GM12878 (cell line): ENCODE data around the gene SENP1. TPM values are rescaled to one million over a fixed set of nuclear protein-coding genes. Genes with fewer than 3 reads are reported as not detected.

Experiments
- ATAC-seq: fragments of 200-7000 bp; cut with Tn5 transposase; 3 replicates; pipeline ENCODE4 v1.9.1; 2020; ENCODE audit warnings: mild to moderate bottlenecking, moderate library complexity
- BruUV-seq: library from RNA; stranded (reverse); fragments of 400-500 nt; replicated peaks from 2 replicates; lab custom pipeline; 2021; lab: Mats Ljungman, UMichigan
- CTCF ChIA-PET: fragments of 300-600 bp; sonication (Branson Sonifier 250); formaldehyde crosslinking; extraction: SDS; loops from one replicate; lab custom pipeline; 2021; ENCODE audit warnings: inconsistent platforms; lab: Yijun Ruan, JAX
- POLR2A ChIA-PET: fragments of 350-600 bp; formaldehyde crosslinking; extraction: SDS; loops from one replicate; lab custom pipeline; 2021; ENCODE audit warnings: inconsistent platforms; lab: Charles Lee
- RAD21 ChIA-PET: fragments of 300-600 bp; sonication (Branson Sonifier 250); formaldehyde crosslinking; loops from one replicate; lab custom pipeline; 2023; ENCODE audit warnings: antibody characterized with exemption; ENCODE audit not compliant: unreplicated experiment; lab: Charles Lee
- SMC1A ChIA-PET: fragments of 300-600 bp; sonication (Branson Sonifier 250); formaldehyde crosslinking; loops from one replicate; lab custom pipeline; 2023; ENCODE audit not compliant: unreplicated experiment, uncharacterized antibody; lab: Charles Lee
- DNase-seq: peaks from one replicate; pipeline ENCODE4 v3.0.0-alpha.2; 2011; ENCODE audit warnings: low read depth, low spot score
- FAIRE-seq: peaks from 3 replicates; lab custom pipeline; 2011; peaks lifted over from hg19 to GRCh38; lab: Jason Lieb, UNC
- H2AFZ ChIP-seq: 2 replicates; pipeline ENCODE4 v1.6.0; 2011; ENCODE audit warnings: low read depth, low read length, control low read depth; ENCODE audit not compliant: control insufficient read depth
- H3K27ac ChIP-seq: 2 replicates; pipeline ENCODE4 v1.5.1; 2011; ENCODE audit warnings: control low read depth; ENCODE audit not compliant: control insufficient read depth, insufficient read depth
- H3K27me3 ChIP-seq, 2 experiments: replicated peaks in 1 of 2; 2 replicates each; pipeline versions ENCODE4 v1.6.0 to v1.6.1; 2011; ENCODE audit warnings: low read length in 1 of 2; ENCODE audit not compliant: control insufficient read depth in 2 of 2, insufficient read depth in 2 of 2
- H3K36me3 ChIP-seq, 2 experiments: 2 replicates each; pipeline ENCODE4 v1.5.1; 2011; ENCODE audit warnings: low read length in 1 of 2; ENCODE audit not compliant: control insufficient read depth in 2 of 2, insufficient read depth in 2 of 2
- H3K4me1 ChIP-seq: 2 replicates; pipeline ENCODE4 v1.6.1; 2011; ENCODE audit warnings: mild to moderate bottlenecking, low read length, moderate library complexity, mixed read lengths; ENCODE audit not compliant: control insufficient read depth, insufficient read depth
- H3K4me2 ChIP-seq: 2 replicates; pipeline ENCODE4 v1.6.0; 2011; ENCODE audit warnings: control low read depth; ENCODE audit not compliant: control insufficient read depth, insufficient read depth
- H3K4me3 ChIP-seq: fragments of 200-600 bp; sonication (generic); 2 replicates; pipeline ENCODE4 v1.5.1; 2016
- H3K79me2 ChIP-seq: 2 replicates; pipeline ENCODE4 v1.6.0; 2011; ENCODE audit warnings: low read length; ENCODE audit not compliant: control insufficient read depth, insufficient read depth
- H3K9ac ChIP-seq: 2 replicates; pipeline ENCODE4 v1.8.0; 2011; ENCODE audit warnings: low read length, control low read depth, mixed read lengths; ENCODE audit not compliant: control insufficient read depth, insufficient read depth
- H3K9me3 ChIP-seq: replicated peaks from 3 replicates; pipeline ENCODE4 v1.5.1; 2011; ENCODE audit warnings: mild to moderate bottlenecking, low read length; ENCODE audit not compliant: control insufficient read depth, insufficient read depth
- H4K20me1 ChIP-seq: 2 replicates; pipeline ENCODE4 v1.6.0; 2011; ENCODE audit not compliant: control insufficient read depth, insufficient read depth
- ATF7 ChIP-seq: fragments of 450-650 bp; IDR thresholded peaks from 2 replicates; pipeline ENCODE4 v1.6.1; 2016; ENCODE audit warnings: low read depth, mild to moderate bottlenecking
- BHLHE40 ChIP-seq, 2 experiments: fragments of 450-650 bp in 1 of 2; IDR thresholded peaks; 2 replicates each; pipeline ENCODE4 v1.6.1; 2011 to 2017; ENCODE audit warnings: low read depth in 2 of 2, borderline replicate concordance in 1 of 2, improper control_type of control experiment in 1 of 2, low read length in 1 of 2, mild to moderate bottlenecking in 1 of 2
- CBFB ChIP-seq: IDR thresholded peaks from 2 replicates; pipeline ENCODE4 v1.6.1; 2016; ENCODE audit warnings: antibody characterized with exemption, low read depth
- CBX5 ChIP-seq: sonication (generic); IDR thresholded peaks from 2 replicates; pipeline ENCODE4 v1.6.1; 2016; ENCODE audit warnings: low read depth, moderate library complexity, mild to moderate bottlenecking, inconsistent platforms
- CHD1 ChIP-seq: IDR thresholded peaks from 2 replicates; pipeline ENCODE4 v1.6.1; 2012; ENCODE audit warnings: low read depth, low read length, improper control_type of control experiment
- EP300 ChIP-seq, 2 experiments: fragments of 150-350 bp in 1 of 2; IDR thresholded peaks; 2 replicates each; pipeline ENCODE4 v1.6.1; 2011 to 2012; ENCODE audit warnings: low read depth in 2 of 2, low read length in 2 of 2, borderline replicate concordance in 1 of 2, improper control_type of control experiment in 1 of 2, inconsistent platforms in 1 of 2; ENCODE audit not compliant: control insufficient read depth in 1 of 2
- ETV6 ChIP-seq, 2 experiments: fragments of 450-650 bp in 1 of 2; IDR thresholded peaks in 1 of 2; conservative IDR thresholded peaks in 1 of 2; 2 replicates each; pipeline ENCODE4 v1.6.1; 2014; ENCODE audit warnings: antibody characterized with exemption in 1 of 2, borderline replicate concordance in 1 of 2, low read depth in 1 of 2, mild to moderate bottlenecking in 1 of 2, moderate library complexity in 1 of 2
- FOXK2 ChIP-seq: fragments of 450-650 bp; IDR thresholded peaks from 2 replicates; pipeline ENCODE4 v1.6.1; 2017; ENCODE audit warnings: mild to moderate bottlenecking, moderate library complexity
- IRF4 ChIP-seq: IDR thresholded peaks from 2 replicates; pipeline ENCODE4 v1.6.1; 2011; ENCODE audit warnings: low read depth, low read length
- LARP7 ChIP-seq: fragments of 450-650 bp; IDR thresholded peaks from 2 replicates; pipeline ENCODE4 v1.6.1; 2017; ENCODE audit warnings: mild to moderate bottlenecking
- NFYA ChIP-seq: IDR thresholded peaks from 2 replicates; pipeline ENCODE4 v1.6.1; 2011; ENCODE audit warnings: low read depth, mild to moderate bottlenecking, low read length, improper control_type of control experiment, borderline replicate concordance
- SMAD1 ChIP-seq: fragments of 450-650 bp; IDR thresholded peaks from 2 replicates; pipeline ENCODE4 v1.6.1; 2018; ENCODE audit warnings: mild to moderate bottlenecking, low read depth; ENCODE audit not compliant: partially characterized antibody
- SUZ12 ChIP-seq: fragments of 200-600 bp; sonication (generic); IDR thresholded peaks from one replicate; pipeline ENCODE4 v1.6.1; 2018; ENCODE audit warnings: antibody characterized with exemption, mild to moderate bottlenecking; ENCODE audit not compliant: unreplicated experiment
- TBL1XR1 ChIP-seq: IDR thresholded peaks from 2 replicates; pipeline ENCODE4 v1.6.1; 2012; ENCODE audit warnings: low read depth, low read length, improper control_type of control experiment
- WRNIP1 ChIP-seq: IDR thresholded peaks from 2 replicates; pipeline ENCODE4 v1.6.1; 2011; ENCODE audit warnings: low read depth, low read length, improper control_type of control experiment, borderline replicate concordance
- ZBED1 ChIP-seq: IDR thresholded peaks from 2 replicates; pipeline ENCODE4 v1.6.1; 2016; ENCODE audit warnings: borderline replicate concordance
- ZNF274 ChIP-seq: IDR thresholded peaks from one replicate; pipeline ENCODE4 v1.8.0; 2011; ENCODE audit not compliant: insufficient read length, insufficient read depth
- ZSCAN29 ChIP-seq: fragments of 450-650 bp; IDR thresholded peaks from 2 replicates; pipeline ENCODE4 v1.6.1; 2017; ENCODE audit warnings: mild to moderate bottlenecking, moderate library complexity
- WGBS: methylation state at CpG from one replicate; pipeline ENCODE4 v1.1.6; 2016; ENCODE audit warnings: low lambda C conversion rate; ENCODE audit not compliant: insufficient replicate concordance, insufficient coverage; ENCODE audit errors: missing lambda C conversion rate; 5-methylcytosine and 5-hydroxymethylcytosine counted together
- in situ Hi-C: fragments of 300-500 bp; cut with MboI; formaldehyde crosslinking; loops from 9 replicates; pipeline ENCODE4 v1.14.3; 2018; ENCODE audit warnings: mixed read lengths
- intact Hi-C: fragments of 100-400 bp; cut with micrococcal nuclease; formaldehyde crosslinking; loops from one replicate; pipeline ENCODE4 v1.14.2; 2022; ENCODE audit not compliant: unreplicated experiment
- polyA plus RNA-seq, 11 experiments: library from polyadenylated mRNA; depleted of rRNA in 4 of 11; unstranded in 6 of 11; stranded (reverse) in 5 of 11; fragments of >200 nt; fragmentation: Nextera tagmentation in 4 of 11; fragmentation: Illumina TruSeq in 1 of 11; extraction: Ambion mirVana in 4 of 11; extraction: Trizol in 1 of 11; gene quantifications; 1 replicate in 1 of 11; 2 replicates in 10 of 11; pipeline versions ENCODE4 v1.2.1 to v1.2.3, GENCODE V29; 2011 to 2016; ENCODE audit warnings: inconsistent platforms in 2 of 11, missing spikeins in 2 of 11, low read depth in 1 of 11
- total RNA-seq, 4 experiments: library from RNA; depleted of rRNA in 3 of 4; stranded (reverse); fragments of >200 nt in 3 of 4; fragmentation: Illumina TruSeq in 1 of 4; extraction: Trizol in 1 of 4; gene quantifications; 2 replicates each; pipeline versions ENCODE4 v1.2.1 to v1.2.3, GENCODE V29; 2013 to 2021
- TF ChIP-seq, protein P1 (sequence below): IDR thresholded peaks from 2 replicates; pipeline ENCODE4 v1.6.1; 2011; ENCODE audit warnings: mild to moderate bottlenecking, low read depth, low read length, moderate library complexity; ENCODE audit not compliant: insufficient replicate concordance
- TF ChIP-seq, protein P2 (sequence below): fragments of 450-650 bp; IDR thresholded peaks from 2 replicates; pipeline ENCODE4 v1.6.1; 2018; ENCODE audit warnings: borderline replicate concordance, mild to moderate bottlenecking; ENCODE audit not compliant: partially characterized antibody

The SENP1 gene
- total and polyA plus RNA-seq, 10 of the 15 experiments (the other 5 are each of a cell fraction or from before 2014, with no cell fraction given): 8.1 to 52.4 (median 26.1) TPM

DNA sequence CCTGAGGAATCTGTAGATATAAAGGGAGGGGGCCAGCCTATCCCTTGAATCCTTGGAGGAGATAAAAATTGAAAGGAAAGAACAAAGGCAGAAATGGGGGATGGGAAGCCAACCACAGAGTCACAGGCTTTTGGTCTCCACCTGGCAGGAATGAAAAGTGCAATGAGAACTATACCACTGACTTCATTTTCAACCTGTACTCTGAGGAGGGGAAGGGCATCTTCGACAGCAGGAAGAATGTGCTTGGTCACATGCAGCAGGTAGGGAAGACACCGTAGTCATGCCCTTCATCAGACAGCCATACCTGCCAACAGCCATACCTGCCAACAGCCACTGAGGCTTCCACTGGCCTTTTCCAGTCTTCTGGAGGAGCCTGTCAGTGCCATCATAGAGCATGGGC is 38.0 kb upstream of the SENP1 start (continued):
- TF ChIP-seq, protein P1, sequence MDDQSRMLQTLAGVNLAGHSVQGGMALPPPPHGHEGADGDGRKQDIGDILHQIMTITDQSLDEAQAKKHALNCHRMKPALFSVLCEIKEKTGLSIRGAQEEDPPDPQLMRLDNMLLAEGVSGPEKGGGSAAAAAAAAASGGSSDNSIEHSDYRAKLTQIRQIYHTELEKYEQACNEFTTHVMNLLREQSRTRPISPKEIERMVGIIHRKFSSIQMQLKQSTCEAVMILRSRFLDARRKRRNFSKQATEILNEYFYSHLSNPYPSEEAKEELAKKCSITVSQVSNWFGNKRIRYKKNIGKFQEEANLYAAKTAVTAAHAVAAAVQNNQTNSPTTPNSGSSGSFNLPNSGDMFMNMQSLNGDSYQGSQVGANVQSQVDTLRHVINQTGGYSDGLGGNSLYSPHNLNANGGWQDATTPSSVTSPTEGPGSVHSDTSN: no peak
- TF ChIP-seq, protein P2, sequence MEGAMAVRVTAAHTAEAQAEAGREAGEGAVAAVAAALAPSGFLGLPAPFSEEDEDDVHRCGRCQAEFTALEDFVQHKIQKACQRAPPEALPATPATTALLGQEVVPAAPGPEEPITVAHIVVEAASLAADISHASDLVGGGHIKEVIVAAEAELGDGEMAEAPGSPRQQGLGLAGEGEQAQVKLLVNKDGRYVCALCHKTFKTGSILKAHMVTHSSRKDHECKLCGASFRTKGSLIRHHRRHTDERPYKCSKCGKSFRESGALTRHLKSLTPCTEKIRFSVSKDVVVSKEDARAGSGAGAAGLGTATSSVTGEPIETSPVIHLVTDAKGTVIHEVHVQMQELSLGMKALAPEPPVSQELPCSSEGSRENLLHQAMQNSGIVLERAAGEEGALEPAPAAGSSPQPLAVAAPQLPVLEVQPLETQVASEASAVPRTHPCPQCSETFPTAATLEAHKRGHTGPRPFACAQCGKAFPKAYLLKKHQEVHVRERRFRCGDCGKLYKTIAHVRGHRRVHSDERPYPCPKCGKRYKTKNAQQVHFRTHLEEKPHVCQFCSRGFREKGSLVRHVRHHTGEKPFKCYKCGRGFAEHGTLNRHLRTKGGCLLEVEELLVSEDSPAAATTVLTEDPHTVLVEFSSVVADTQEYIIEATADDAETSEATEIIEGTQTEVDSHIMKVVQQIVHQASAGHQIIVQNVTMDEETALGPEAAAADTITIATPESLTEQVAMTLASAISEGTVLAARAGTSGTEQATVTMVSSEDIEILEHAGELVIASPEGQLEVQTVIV: no peak
- no peak for TF ChIP-seq ZSCAN29
- no peak for TF ChIP-seq BHLHE40 (IDR thresholded peaks at IDR 0.05; ENCODE audit: borderline replicate concordance in 1 of 2, low read depth in 2 of 2, low read length in 1 of 2)

DNA sequence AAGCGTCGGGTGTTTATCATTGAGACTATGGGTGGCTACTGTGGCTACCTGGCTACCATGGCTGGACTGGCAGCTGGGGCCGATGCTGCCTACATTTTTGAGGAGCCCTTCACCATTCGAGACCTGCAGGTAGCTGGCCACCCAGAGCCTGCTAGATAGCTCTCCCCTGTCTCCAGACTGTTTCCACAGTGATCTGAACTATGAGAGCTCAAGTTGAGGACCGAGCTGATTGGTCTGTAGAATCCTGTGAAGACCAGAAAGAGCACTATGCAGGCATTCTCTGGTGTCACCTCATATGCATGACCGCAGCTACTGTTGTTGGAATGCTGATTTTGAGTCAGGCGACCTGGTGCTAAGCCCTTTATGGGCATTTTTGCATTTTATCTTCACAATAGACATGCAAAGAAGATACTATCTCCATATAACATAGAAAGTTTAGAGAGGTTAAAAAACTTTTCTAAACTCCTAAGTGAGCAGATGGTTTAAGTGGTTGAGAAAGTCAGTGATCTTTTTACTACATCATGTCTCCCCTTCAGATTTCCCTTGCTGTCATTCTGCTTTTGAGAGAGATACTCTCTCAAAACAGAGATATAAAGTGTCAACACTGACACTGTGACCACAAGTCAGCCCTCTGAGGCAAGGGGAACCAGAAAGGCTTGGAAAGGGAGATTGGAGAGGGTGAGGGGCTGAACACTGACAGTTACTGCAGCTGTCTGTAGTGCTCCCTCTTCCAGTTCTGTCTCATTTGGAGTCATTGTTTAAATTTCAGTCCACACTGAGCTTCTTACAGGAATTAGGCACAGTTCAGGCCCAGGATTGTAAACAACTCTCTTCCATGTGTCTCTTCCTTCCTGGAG is 37.2 kb upstream of the SENP1 start:
- Histone ChIP-seq H3K4me2 (no peak overlapping the region), H3K79me2 (no peaks in the 10 kb centered on the region), H3K27ac (no peak overlapping the region), H3K9me3 (no peaks in the 10 kb centered on the region), H4K20me1 (no peaks in the 10 kb centered on the region), H3K9ac (no peak overlapping the region), H3K27me3 (no peaks in the 10 kb centered on the region), H3K4me3 (no peak overlapping the region), H3K36me3 (peaks cover 22 to 45% of the 10 kb centered on the region in 2 experiments), H3K4me1 (no peaks in the 10 kb centered on the region), H2AFZ (no peak overlapping the region)
- ChIA-PET SMC1A (interaction anchor here (1.0 to 1.5 kb wide), 3 partner anchors 9 to 25 kb away, joined by 3 read pairs; no protein-coding TSS in a partner anchor), RAD21 (no interaction called here), POLR2A (interaction anchor here (0.7 to 1.2 kb wide), 2 partner anchors 9 to 268 kb away, joined by 3 read pairs; no protein-coding TSS in a partner anchor), CTCF (no interaction called here)
- ATAC-seq (no peak), DNase-seq (no peak), FAIRE-seq (no peak)
- in situ Hi-C loops (no loop called here), intact Hi-C loops (no loop called here)
- WGBS: 91% methylated on average over 7 of the region's 7 CpGs
- BruUV-seq: no TSS peak
- TF ChIP-seq ZBED1: no peak
- TF ChIP-seq IRF4: no peak
- TF ChIP-seq ETV6 (conservative IDR thresholded peaks at IDR 0.05 in 1 of 2, IDR thresholded peaks at IDR 0.05 in 1 of 2; ENCODE audit: borderline replicate concordance in 1 of 2, low read depth in 1 of 2): no peak
- no peak for TF ChIP-seq WRNIP1
- TF ChIP-seq CHD1: no peak
- no peak for TF ChIP-seq SMAD1
- no peak for TF ChIP-seq LARP7
- TF ChIP-seq ATF7: no peak
- no peak for TF ChIP-seq NFYA
- no peak for TF ChIP-seq EP300 (IDR thresholded peaks at IDR 0.05; ENCODE audit: borderline replicate concordance in 1 of 2, control insufficient read depth in 1 of 2, low read depth in 2 of 2, low read length in 2 of 2)
- no peak for TF ChIP-seq SUZ12
- TF ChIP-seq CBFB: no peak
- TF ChIP-seq FOXK2: no peak
- TF ChIP-seq TBL1XR1: no peak
- TF ChIP-seq ZNF274: no peak
- no peak for TF ChIP-seq CBX5
